ENCODE results near the gene GRM8.

The GRM8 gene

DNA sequence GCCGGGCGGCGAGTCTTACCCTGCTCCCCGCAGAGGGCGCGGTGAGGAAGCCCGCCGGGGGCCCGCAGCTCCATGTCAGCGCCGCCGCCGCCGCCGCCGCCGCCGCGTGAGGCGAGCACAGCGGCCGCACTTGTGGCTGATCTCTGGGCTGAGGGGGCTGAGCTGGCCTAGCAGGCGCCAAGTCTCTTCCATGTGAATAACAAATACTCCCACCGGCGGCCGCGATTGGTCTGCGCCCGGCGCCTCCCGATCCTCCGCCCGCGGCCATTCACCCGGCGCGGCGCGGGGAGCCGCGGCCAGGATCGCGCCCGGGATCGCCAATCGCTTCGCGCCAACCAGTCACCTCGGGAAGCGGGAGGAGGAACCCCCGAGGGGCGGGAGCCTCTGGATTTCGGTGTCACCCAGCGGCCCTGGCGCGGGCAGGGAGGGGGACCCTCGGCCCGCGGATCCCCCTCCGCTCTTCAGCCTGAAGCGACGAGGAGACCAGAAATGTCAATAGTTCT, at the start of gene GRM8:
Gene GRM8 (minus strand): TSS at position 164 of the 503 bp plus-strand sequence.
- DNase-seq (ENCODE audit: low spot score), result peak; percentile 29

DNA sequence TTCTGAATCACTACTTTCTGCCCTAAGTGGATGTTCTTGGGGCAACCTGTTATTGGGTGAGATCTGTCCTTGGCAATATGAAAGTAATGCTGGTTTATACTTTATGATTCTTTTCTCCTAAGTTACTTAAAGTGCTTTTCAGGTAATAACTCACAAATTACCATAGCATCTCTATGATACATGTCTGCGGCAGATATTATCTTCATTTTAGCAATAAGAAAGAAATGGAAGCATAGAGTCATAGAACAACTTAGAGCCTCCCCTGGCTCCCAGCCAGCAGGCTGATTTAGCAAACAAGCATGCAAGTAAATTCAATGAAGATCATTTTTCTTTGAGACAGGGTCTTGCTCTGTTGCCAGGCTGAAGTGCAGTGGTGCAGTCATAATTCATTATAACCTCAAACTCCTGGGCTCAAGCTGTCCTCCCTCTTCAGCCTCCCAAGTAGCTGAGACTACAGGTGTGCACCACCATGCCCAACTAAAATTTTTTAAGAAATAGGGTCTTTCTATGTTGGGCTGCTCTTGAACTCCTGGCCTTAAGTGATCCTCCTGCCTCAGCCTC, 38.1 kb upstream of the GRM8 start:
- DNase-seq (ENCODE audit: low spot score), result no peak

DNA sequence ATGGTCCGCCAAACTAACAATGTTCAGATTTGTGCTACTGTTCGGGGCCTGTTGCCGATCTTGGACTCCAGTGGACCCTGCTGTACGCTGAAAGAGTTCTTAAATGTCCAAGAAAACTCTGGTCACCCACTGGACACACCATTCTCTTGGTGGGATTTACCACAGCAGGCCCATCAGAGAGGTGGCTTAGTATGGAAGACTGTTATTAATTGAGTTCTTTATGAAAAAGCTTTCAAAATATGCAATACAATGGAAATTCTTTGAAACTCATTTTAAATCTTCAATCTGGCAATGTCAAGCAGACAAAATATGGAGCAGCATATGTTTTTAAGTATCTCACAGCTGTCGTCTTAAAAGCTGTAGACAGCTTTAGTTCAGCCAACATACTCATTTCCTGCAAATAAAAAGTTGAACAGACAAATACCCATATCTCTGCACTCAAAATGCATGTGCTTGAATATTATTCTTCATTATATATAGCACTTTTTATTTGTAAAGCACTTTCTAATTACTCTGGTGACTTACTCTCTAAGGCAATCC, 37.4 kb upstream of the GRM8 start:
- no peak for DNase-seq (ENCODE audit: low spot score)

DNA sequence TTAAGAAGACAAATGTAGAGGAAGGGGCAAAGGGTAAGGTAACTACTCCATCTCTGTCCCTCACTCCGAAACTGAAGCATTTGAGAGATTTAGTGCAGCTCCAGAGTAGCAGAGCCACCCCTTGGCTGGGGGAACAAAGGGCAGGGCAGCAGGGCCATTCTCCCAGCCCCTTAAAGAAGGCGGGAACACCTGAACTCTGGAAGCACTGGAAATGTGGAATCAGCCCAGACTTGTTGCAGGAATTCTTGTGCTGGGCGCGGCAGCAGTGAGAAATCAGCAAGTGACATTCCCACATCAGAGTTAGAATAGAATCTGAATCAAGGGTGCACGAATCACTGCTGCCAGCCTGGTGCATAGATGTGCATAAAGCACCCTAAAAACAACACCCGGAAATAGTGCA, 34.4 kb upstream of the GRM8 start:
- DNase-seq (ENCODE audit: low spot score), result no peak

DNA sequence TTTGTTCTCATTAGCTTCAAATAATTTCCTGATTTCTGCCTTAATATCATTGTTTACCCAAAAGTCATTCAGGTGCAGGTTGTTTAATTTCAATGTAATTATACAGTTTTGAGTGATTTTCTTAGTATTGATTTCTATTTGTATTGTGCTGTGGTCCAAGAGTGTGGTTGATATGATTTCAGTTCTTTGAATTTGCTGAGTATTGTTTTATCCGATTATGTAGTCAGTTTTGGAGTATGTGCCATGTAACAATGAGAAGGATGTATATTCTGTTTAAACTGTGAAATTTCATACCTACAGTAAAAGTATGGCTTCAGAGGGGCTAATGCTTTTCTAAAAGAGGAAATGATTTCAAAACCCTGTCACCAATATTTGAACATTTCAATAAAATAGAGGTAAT, 17.4 kb upstream of the GRM8 start:
- DNase-seq (ENCODE audit: low spot score), result no peak

DNA sequence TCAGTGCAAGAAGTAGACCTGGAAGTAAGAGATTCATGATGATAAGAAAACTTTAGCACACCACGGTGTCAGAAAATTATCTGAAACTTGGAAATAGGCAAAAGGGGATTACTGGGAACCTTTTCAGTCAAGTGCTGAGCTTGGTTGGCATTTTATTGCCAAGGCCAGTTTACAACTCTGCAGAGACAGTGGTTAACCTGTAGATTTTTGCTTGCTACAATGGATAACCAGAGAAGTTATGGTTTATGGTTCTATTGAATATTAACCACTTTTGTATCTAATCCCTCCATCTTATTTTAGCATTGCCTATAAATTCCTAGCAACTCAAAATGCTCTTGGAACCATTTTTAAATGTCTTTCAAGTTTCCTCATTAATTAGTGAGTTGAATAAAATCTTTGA, 13.3 kb upstream of the GRM8 start:
- DNase-seq (ENCODE audit: low spot score), result no peak

DNA sequence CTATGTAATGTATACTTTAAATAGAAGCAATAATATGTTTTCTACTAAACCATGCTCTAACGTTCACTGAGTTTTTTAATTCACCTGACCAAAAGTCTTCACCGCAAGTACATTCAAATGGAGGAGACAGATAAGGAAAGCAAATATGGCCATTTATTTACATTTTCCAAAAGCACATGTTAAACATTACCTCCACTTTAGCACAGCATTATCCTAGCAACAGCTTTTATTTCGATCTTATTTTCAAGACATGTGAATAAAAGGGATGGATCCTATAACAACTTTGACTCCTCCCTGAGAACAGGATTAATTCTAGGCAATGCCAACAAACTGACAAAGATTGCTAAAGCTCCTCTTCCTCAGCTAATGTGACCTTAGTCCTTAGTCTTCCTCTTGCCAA, 11.5 kb upstream of the GRM8 start:
- DNase-seq (ENCODE audit: low spot score), result no peak

DNA sequence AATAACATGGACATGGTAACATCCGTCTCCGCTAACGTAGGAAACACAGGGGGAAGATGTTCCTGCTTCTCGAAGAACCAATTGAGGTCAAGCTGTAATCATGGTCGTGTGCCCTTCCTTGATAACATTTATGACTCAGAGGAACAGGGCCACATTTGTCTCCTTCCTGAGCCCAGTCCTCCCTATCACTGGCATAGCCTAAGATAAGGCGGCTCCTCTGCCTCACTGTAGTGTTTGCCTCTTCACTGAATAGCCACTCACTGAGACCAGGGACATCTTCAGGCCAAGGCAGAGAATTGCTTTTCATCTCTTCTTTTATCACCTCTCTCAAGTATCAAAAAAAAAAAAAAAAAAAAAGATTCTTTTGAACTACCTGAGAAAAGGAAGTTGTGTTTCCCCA, 5.4 kb upstream of the GRM8 start:
- no peak for DNase-seq (ENCODE audit: low spot score)

DNA sequence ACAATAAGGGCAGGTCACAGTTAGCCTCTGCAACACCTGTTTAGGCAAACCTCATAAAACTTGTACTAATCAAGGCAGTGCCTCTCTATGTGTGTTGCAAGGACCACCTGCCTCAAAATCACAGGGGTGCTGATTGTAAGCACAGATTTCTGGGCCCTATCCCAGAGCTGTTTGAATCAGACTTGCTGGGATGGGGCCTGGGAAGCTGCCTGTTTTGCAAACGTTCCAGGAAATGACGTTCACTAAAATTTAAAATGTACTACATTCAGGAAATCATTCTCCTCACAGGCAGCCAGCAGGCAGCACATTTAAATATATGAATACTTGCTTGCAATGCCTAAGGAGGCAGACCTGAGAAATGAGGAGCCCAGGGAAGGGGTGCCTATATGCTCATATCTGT, 4.3 kb upstream of the GRM8 start:
- no peak for DNase-seq (ENCODE audit: low spot score)

DNA sequence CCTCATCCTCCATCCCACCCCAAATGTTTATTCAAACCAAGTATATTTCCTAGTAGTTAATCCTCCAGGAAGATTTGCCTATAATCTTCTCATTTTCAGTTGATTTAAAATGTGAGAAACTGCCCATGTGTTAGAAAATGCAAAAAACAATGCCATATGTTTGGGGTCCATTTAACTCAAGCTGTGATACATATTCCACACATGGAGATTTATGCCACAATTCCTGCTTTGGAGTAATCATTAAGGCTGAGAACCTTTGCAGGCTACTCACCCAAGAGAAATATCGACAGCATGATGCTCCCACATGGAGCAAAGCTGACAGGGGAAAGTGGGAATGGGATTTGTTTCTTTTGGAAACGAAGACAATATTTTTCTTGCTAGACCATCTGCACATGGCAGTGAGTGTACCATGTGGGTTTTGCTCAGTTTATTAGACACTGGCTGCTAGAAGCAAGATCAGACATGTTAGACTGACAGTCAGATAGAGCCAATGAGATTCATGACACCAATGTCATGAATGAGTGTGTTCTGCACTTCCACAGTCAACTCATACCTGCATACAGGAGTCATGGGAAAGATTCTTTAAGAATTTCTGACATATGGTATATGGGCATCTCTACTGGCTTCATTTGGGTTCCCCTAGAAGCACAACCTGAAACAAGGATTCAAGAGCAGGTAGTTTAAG, 3.4 kb upstream of the GRM8 start:
- no peak for DNase-seq (ENCODE audit: low spot score)

DNA sequence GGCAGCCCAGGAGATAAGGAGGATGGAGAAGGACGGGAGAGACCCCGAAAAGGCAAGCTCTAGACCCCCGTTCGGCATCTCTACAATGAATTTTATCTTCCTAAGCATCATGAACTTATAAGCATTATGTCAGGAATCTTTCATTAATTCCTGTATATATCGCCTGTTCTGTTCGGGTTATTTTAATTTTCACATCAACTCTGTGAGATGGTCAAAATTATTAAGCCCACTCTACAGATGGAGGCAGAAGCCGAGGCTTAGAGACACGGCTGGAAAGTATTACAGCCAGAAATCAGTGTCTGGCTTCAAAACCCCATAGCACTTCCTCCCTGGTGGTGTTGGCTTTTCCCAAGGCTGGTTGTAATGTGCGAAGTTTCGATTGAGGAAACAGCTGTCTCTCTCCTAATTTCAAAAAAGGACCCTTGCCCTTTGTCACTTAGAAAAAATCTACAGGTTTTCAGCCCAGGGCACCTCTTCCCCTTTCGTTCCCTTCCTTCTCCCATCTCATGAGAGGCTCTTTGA, 1.5 kb upstream of the GRM8 start:
- DNase-seq (ENCODE audit: low spot score), result no peak

DNA sequence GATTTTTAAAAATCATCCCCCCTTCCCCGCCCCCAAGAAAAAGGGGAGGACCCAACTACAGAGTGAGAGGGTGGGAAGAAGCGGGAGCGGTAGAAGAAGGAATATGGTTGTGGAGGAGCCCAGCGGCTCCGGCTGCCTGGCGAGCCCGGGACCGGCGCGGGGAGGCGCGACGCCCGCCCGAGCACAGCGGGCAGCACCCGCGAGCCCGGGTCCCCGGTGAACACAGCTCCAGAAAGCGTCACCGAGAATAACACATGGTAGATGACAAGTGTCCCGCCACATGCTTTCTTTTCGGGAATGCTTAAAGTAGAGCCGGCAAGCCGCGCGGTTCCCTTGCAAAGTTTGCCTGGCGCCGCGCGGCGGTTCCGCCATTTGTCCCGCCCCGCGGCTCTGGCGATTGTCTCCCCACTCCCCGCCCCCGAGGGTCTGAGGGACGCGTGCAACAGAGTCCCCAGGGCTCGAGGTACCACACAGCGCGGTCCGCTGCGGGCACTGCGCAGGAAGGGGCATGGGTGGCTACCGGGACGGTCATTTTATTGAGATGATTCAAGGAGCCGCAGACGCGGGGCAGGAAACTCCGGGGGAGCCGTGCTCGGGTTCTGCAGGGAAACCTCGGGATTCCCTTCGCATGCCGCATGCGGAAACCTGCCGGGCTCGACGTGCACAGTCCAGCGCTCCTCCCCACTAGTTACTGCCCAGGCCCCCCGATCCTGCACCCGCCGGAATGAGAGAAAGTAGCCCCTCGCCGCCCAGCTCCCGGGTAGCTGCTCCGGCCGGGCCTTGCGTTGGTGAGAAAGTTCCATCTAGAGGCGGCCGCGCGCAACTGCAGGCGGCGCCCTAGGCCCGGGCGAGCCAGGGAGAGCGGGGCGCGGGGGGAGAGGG, 781 bp upstream of the GRM8 start:
- DNase-seq (ENCODE audit: low spot score), result peak; percentile 57

DNA sequence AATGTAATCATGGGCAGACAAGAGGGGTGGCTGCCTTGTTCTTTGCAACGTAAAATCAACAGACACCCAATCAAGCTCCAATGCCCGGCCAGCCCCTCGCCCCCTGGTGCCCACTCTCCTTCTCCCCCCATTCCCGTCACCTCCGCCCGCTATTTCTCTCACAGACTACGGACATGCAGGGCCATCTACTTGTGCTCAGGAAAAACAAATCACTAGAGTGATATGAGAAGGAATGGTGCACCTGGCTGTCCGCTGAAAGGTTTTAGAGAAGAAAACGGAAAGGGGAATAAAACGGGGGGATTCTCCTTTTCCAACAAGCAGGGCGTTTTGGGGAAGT, 396 bp downstream of the GRM8 start:
- DNase-seq (ENCODE audit: low spot score), result no peak

DNA sequence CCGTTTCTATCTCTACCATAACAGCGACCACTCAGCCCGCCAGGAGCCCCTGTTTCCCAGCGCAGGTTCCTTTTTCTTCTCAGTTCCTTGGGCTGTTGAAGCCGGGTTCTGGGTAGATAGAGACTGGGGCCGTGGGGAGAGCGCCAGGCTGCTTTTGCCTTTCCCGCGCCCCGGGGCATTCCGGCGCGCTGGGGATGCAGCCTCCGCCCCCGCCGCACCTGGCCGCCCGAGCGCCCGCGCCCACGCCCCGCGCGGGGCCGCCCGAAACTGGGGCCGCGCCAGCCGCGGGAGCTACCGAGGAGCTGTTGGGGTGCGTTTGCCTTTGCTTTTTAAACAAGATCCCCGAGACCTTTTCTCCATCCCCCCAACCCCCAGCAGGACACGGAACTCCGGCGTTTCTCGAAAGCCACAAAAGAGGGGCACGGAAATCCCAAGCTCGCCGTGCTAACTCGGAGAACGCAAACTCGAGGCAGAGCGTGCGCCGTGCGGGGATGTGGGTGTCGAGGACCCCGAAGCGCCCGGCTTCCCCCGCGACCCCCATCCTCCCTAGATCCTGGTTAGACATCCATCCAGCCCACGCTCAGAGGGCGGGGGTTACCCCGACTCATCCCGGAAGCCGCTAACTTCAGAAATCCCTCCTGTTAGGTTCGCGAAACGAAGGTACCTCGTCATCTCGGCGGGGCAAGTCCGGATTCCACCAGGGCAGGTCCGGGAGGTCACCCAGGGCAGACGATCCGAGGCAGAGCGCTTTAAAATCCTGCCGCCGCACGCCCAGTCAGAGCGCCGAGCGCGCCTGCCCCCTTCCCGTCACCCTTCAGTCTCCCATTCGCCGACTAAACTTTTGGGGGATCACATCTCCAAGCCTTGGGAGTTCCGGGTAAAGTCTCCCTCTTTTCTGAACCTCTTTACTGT, 1.0 kb downstream of the GRM8 start:
- DNase-seq (ENCODE audit: low spot score), result no peak

DNA sequence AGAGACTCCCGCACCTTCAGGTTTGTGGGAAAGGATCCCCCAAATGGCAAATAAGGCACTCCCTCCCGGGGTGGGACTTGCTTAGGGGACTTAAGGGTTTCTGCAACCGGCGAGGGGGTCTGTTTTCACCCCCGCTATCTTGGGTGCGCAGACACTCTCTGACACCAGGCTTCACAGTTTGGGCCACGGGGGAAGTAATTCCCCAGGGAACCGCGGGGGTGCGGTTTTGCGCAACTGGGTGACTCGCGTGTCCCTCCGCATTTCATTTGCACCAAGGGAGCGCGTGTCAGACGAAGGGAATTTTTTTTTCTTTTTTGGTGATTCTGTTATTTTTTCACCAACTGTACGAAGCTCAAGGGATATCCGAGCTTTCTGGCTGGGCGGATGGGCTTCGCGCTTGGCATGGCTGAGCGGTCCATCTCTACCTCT, 1.7 kb downstream of the GRM8 start:
- DNase-seq (ENCODE audit: low spot score), result no peak

DNA sequence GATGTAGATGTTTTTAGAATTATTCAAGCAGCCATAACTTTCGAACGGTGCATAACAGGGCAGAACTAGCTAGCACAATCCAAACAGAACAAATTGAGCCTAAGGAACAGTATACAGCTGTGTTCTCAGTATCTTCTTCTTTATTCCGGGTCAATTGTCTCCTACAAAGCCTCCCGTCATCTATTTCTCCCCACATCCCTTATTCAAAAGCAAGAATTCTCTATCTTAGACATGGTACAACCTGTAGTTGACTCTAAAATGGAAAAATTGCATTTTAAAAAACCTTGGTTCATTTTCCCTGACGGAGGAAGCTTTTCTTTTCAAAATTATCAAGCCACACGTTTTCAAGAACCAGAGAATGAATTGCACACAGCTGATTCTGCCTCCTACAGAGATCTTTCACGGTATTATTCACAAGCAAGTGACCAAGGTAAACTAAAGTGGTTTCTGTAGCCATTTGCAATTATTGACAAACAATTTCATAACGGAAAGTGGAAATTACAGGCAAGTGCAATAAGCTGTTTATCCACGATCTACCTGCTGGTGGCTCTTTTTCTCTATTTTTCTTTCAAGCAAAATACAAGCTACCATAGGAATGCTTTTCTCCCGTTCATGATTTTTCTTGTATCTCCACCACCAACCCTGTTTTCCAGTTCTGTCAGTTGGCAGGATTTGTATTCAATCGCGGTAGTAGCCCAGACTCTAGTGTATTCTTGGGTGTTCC, 2.3 kb downstream of the GRM8 start:
- no peak for DNase-seq (ENCODE audit: low spot score)

DNA sequence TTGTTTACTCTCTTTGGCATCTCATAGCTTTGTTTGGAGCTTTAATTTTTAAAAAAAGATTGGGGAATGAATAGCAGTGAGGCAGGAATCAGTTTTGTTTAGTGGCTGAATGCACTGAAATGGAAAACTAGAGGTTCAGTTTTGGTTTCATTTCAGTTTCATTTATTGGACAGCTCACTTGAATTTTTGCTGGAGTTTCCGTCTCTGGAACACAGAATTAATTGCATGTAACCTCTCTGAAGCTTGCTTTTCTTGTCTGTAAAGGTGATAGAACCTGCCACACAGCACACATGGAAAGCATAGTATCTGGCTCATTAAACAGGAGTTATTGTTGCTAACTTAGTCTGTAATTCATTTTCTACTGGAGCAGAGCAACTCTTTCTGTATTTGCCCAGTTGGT, 7.1 kb downstream of the GRM8 start:
- DNase-seq (ENCODE audit: low spot score), result no peak

DNA sequence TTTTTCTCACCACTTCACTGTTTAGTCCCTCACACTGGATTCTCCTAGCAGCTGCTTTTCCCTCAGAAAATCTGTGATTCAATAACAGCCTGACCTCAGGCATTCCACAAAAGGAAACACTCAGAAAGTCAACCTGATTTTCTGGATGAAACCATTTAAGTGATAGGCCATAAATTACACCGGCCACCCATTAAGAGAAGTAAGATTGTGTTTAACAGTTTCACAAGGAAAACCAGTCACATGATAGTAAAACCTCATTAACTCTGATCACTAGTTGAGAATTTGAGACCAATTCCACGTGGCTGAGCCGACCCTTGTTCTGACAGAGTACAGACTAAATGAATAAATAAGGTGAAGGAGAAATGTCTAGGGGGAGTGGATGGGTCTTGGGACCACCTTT, 7.7 kb downstream of the GRM8 start:
- DNase-seq (ENCODE audit: low spot score), result no peak

DNA sequence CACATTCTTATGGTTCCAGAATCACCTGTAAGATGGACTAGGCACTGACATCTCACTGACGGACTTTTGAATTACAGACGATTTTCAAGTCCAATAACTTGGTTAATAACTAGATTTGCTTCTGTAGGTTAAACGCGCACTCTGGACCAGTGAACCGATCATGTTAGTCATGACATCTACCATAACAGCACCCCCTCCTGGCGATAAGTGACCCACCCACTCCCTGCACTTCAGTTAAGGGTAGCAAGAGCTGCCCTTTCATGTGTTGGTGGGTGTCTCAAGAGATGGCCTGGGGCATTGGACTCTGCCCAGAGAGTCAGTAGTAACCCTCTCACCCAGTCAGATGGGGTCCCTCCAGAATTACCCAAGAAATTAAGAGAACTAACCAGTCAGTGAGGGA, 12.9 kb downstream of the GRM8 start:
- DNase-seq (ENCODE audit: low spot score), result no peak

DNA sequence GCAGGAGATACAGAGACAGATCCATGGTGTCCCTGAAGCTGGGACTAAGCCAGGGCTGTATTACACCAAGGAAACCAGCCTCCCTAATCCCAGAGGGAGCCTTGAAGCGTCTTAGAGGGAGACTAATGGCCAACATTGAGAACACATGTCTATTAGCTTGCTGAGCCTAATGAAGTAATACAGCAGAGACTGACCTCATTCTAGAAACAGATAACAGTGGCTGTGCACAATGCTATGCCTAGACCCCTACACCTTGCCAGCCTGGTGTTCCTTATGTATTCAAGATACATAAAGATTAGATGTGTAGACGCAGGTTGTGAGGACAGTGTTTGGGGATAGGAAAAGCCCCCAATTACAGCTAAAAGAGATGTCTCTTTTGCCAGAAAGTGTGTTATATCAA, 19.1 kb downstream of the GRM8 start:
- no peak for DNase-seq (ENCODE audit: low spot score)

DNA sequence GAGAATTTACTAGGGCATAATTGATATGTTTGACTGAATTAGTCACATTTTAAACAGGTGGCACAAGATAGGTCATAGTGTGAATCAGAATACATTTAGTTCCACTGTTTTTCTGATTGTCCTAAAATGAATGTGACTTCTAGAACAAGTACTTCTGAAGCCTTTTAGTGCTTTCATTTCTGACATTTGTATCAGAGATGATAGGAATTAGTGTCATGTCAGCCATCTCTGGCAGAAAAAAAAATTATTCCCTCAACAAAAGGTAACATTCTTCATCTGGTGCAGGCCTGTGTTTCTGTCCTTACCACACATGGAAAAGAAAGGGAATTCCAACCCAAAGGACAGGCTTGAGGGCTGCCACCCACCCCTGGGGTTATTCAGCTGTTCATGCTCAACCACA, 21.3 kb downstream of the GRM8 start:
- no peak for DNase-seq (ENCODE audit: low spot score)

Data from globus pallidus (tissue), 1 donor.